K562 (cell line): ENCODE results near the gene KLHDC7B. TPM values are rescaled to one million over a fixed set of nuclear protein-coding genes. Genes with fewer than 3 reads are reported as not detected.

Experiments
- ATAC-seq: fragments of 200-7000 bp; cut with Tn5 transposase; 3 replicates; pipeline ENCODE4 v1.9.1; 2020; ENCODE audit warnings: moderate library complexity
- BruUV-seq: library from RNA; stranded (reverse); fragments of 400-500 nt; replicated peaks from 2 replicates; lab custom pipeline; 2021; lab: Mats Ljungman, UMichigan
- CTCF ChIA-PET: fragments of 300-600 bp; formaldehyde crosslinking; extraction: SDS; loops from one replicate; lab custom pipeline; 2021; ENCODE audit warnings: low intra/inter-chr PET ratio; lab: Yijun Ruan, JAX
- POLR2A ChIA-PET: fragments of 300-600, 350-650 bp; sonication (Branson Sonifier 250); formaldehyde crosslinking; extraction: SDS; loops from one replicate; lab custom pipeline; 2021; ENCODE audit warnings: antibody characterized with exemption, inconsistent platforms; lab: Yijun Ruan, JAX
- DNase-seq, 4 experiments: peaks; one replicate each; pipeline versions ENCODE4 v3.0.0 to v3.0.0-alpha.2; 2011 to 2018; ENCODE audit warnings: low spot score in 3 of 4, mixed read lengths in 3 of 4; ENCODE audit errors: extremely low read depth in 1 of 4
- FAIRE-seq: peaks from 2 replicates; lab custom pipeline; 2011; peaks lifted over from hg19 to GRCh38; lab: Jason Lieb, UNC
- H2AFZ ChIP-seq: 2 replicates; pipeline ENCODE4 v1.6.0; 2011; ENCODE audit warnings: low read depth, low read length, control low read depth, inconsistent platforms
- H3K27ac ChIP-seq: fragments of 200-600 bp; 3 replicates; pipeline ENCODE4 v1.8.0; 2011; ENCODE audit warnings: low read depth, mild to moderate bottlenecking, control low read depth, inconsistent platforms, low read length, moderate library complexity, mixed read lengths; ENCODE audit errors: extremely low read depth
- H3K27me3 ChIP-seq, 2 experiments: fragments of 300-600 bp in 1 of 2; 2 replicates in 1 of 2; 3 replicates in 1 of 2; pipeline versions ENCODE4 v1.6.0 to v1.8.0; 2011; ENCODE audit warnings: inconsistent platforms in 2 of 2, low read length in 2 of 2, mild to moderate bottlenecking in 1 of 2, mixed read lengths in 1 of 2, moderate library complexity in 1 of 2; ENCODE audit not compliant: control insufficient read depth in 2 of 2, insufficient read depth in 2 of 2
- H3K36me3 ChIP-seq: fragments of 300-600 bp; 3 replicates; pipeline ENCODE4 v1.8.0; 2011; ENCODE audit warnings: mild to moderate bottlenecking, low read length, inconsistent platforms; ENCODE audit not compliant: control insufficient read depth, insufficient read depth
- H3K4me1 ChIP-seq, 2 experiments: fragments of 200-600 bp in 1 of 2; replicated peaks in 1 of 2; 2 replicates in 1 of 2; 3 replicates in 1 of 2; pipeline versions ENCODE4 v1.5.1 to v1.8.0; 2011; ENCODE audit warnings: inconsistent platforms in 2 of 2, low read length in 2 of 2, mild to moderate bottlenecking in 1 of 2, mixed read lengths in 1 of 2, moderate library complexity in 1 of 2; ENCODE audit not compliant: control insufficient read depth in 2 of 2, insufficient read depth in 2 of 2
- H3K4me2 ChIP-seq: 2 replicates; pipeline ENCODE4 v1.6.1; 2011; ENCODE audit warnings: low read length, control low read depth, inconsistent platforms, mixed read lengths; ENCODE audit not compliant: insufficient read depth
- H3K4me3 ChIP-seq: fragments of 200-600 bp; sonication (generic), shearing (Covaris generic); 2 replicates; pipeline ENCODE4 v1.5.1; 2016; ENCODE audit warnings: control low read depth, inconsistent platforms
- H3K79me2 ChIP-seq: fragments of 200-600 bp; 3 replicates; pipeline ENCODE4 v1.8.0; 2011; ENCODE audit warnings: low read length, inconsistent platforms; ENCODE audit not compliant: control insufficient read depth, insufficient read depth
- H3K9ac ChIP-seq, 2 experiments: 2 replicates each; pipeline versions ENCODE4 v1.6.0 to v1.6.1; 2011; ENCODE audit warnings: low read depth in 2 of 2, low read length in 2 of 2, control low read depth in 1 of 2, inconsistent platforms in 1 of 2, mild to moderate bottlenecking in 1 of 2, mixed read lengths in 1 of 2; ENCODE audit not compliant: insufficient read depth in 1 of 2
- H3K9me1 ChIP-seq: one replicate; pipeline ENCODE4 v1.6.0; 2011; ENCODE audit warnings: inconsistent platforms, mild to moderate bottlenecking, low read length, moderate library complexity; ENCODE audit not compliant: control insufficient read depth, insufficient read depth
- H3K9me3 ChIP-seq: replicated peaks from 2 replicates; pipeline ENCODE4 v1.5.1; 2011; ENCODE audit warnings: low read depth, low read length, inconsistent platforms; ENCODE audit not compliant: control insufficient read depth, insufficient read depth
- H4K20me1 ChIP-seq: replicated peaks from 2 replicates; pipeline ENCODE4 v1.6.1; 2011; ENCODE audit warnings: low read length, inconsistent platforms, mixed read lengths; ENCODE audit not compliant: control insufficient read depth, insufficient read depth
- WGBS: fragments of 100-300 bp; shearing (Covaris generic); methylation state at CpG from one replicate; pipeline ENCODE4 v1.1.6; 2016; ENCODE audit warnings: low coverage, mixed read lengths; ENCODE audit not compliant: insufficient coverage; ENCODE audit errors: missing lambda C conversion rate; 5-methylcytosine and 5-hydroxymethylcytosine counted together
- in situ Hi-C: fragments of 300-500 bp; cut with MboI; formaldehyde crosslinking; loops from 4 replicates; pipeline ENCODE4 v1.15.0; 2018; ENCODE audit warnings: inconsistent platforms, mixed read lengths
- intact Hi-C: fragments of 100-400 bp; cut with micrococcal nuclease; formaldehyde crosslinking; loops from 2 replicates; pipeline ENCODE4 v1.14.2; 2022
- polyA plus RNA-seq, 8 experiments: library from polyadenylated mRNA; depleted of rRNA in 4 of 8; stranded (reverse) in 5 of 8; unstranded in 3 of 8; fragments of >200 nt; fragmentation: Nextera tagmentation in 2 of 8; fragmentation: Illumina TruSeq in 1 of 8; extraction: Ambion mirVana in 2 of 8; extraction: Trizol in 1 of 8; gene quantifications; 2 replicates each; pipeline versions ENCODE4 v1.2.1 to v1.2.3, GENCODE V29; 2011 to 2014; ENCODE audit warnings: inconsistent platforms in 1 of 8, missing spikeins in 1 of 8
- total RNA-seq, 7 experiments: library from RNA; depleted of rRNA in 6 of 7; stranded (reverse); fragments of >200 nt in 6 of 7; fragmentation: Illumina TruSeq in 2 of 7; extraction: Trizol in 2 of 7; gene quantifications; 2 replicates each; pipeline versions ENCODE4 v1.2.1 to v1.2.3, GENCODE V29; 2011 to 2021; ENCODE audit warnings: low replicate concordance in 1 of 7
- TF ChIP-seq, protein P1 (sequence below): fragments of 200-800 bp; sonication (Bioruptor generic); IDR thresholded peaks from 2 replicates; pipeline ENCODE4 v1.6.1; 2017; ENCODE audit warnings: missing genetic modification characterization, missing compliant biosample characterization
- TF ChIP-seq, protein P2 (sequence below): sonication (generic); formaldehyde crosslinking; IDR thresholded peaks from 2 replicates; pipeline ENCODE4 v1.8.1; 2023; ENCODE audit warnings: mild to moderate bottlenecking, missing genetic modification reagents

KLHDC7B gene
- total and polyA plus RNA-seq, 9 of the 15 experiments (the other 6 are each of a cell fraction or from before 2014, with no cell fraction given): 0.04 to 0.22 (median 0.05) TPM; not detected in 4

DNA sequence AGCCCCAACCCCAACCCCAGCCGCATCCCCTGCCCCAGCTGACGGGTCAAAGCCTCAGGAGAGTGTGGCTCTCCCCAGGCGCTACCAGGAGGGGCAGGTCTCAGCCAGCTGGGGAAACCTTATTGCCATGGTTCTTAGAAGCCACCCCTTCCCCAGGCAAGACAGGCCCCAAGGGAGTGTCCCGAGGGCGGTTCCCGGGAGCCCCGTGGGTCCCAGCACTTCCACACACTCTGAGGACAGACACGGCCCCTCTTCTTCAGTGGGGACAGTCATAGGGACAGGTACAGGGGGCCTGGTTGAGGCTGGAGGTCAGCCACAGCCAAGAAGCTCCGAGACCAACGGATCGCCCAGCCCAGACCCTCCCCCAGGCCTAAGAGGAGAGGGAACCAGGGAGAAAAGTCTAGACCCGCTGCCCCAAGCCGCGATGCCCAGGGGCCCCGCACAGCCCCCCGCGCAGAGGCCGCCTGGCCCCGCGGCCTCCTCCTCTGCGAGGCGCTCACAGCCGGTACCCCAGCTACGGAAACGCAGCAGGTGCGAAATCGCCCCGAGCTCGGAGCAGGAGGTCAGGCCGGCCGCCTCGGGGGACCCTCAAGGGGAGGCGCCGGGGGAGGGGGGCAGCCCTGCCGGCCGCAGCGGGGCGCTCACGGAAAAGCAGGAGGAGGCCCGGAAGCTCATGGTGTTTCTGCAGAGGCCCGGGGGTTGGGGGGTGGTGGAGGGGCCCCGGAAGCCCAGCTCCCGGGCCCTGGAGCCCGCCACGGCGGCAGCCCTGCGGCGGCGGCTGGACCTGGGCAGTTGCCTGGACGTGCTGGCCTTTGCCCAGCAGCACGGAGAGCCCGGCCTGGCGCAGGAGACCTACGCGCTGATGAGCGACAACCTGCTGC, 2.6 kb downstream of the KLHDC7B start:
- BruUV-seq: no TSS peak
- Histone ChIP-seq H4K20me1 (no peaks in the 10 kb centered on the region), H3K4me2 (no peak overlapping the region), H3K4me1 (peaks cover 0 to 38% of the 10 kb centered on the region in 2 experiments; a peak in 3 of 5 replicates), H3K27ac (no peak overlapping the region), H3K27me3 (peaks cover 0 to 11% of the 10 kb centered on the region in 2 experiments; a peak in 1 of 5 replicates), H3K79me2 (no peaks in the 10 kb centered on the region), H3K36me3 (no peaks in the 10 kb centered on the region), H3K9ac (no peak overlapping the region), H3K9me1 (no peaks in the 10 kb centered on the region), H2AFZ (no peak overlapping the region), H3K4me3 (no peak overlapping the region), H3K9me3 (no peaks in the 10 kb centered on the region)
- POLR2A ChIA-PET: interaction anchor here (0.5 kb wide), 1 partner anchor 15 kb away, joined by 3 read pairs; no protein-coding TSS in a partner anchor
- TF ChIP-seq, protein P1, sequence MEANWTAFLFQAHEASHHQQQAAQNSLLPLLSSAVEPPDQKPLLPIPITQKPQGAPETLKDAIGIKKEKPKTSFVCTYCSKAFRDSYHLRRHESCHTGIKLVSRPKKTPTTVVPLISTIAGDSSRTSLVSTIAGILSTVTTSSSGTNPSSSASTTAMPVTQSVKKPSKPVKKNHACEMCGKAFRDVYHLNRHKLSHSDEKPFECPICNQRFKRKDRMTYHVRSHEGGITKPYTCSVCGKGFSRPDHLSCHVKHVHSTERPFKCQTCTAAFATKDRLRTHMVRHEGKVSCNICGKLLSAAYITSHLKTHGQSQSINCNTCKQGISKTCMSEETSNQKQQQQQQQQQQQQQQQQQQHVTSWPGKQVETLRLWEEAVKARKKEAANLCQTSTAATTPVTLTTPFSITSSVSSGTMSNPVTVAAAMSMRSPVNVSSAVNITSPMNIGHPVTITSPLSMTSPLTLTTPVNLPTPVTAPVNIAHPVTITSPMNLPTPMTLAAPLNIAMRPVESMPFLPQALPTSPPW (CRISPR knock-in tag): no peak
- TF ChIP-seq, protein P2, sequence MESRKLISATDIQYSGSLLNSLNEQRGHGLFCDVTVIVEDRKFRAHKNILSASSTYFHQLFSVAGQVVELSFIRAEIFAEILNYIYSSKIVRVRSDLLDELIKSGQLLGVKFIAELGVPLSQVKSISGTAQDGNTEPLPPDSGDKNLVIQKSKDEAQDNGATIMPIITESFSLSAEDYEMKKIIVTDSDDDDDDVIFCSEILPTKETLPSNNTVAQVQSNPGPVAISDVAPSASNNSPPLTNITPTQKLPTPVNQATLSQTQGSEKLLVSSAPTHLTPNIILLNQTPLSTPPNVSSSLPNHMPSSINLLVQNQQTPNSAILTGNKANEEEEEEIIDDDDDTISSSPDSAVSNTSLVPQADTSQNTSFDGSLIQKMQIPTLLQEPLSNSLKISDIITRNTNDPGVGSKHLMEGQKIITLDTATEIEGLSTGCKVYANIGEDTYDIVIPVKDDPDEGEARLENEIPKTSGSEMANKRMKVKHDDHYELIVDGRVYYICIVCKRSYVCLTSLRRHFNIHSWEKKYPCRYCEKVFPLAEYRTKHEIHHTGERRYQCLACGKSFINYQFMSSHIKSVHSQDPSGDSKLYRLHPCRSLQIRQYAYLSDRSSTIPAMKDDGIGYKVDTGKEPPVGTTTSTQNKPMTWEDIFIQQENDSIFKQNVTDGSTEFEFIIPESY (CRISPR knock-in tag): peak; percentile 97
- WGBS: 86% methylated on average over 5 of the region's 56 CpGs
- no peak for DNase-seq
- no peak for ATAC-seq
- in situ Hi-C loops (no loop called here), intact Hi-C loops (no loop called here)
- no peak for FAIRE-seq
- CTCF ChIA-PET: no interaction called here
